Stimulated activated naive CD8-positive, alpha-beta T cell treated with anti-CD3 and anti-CD28 coated beads, Interleukin-15, Interleukin-2, amounts not matched to agents 100 ng/mL and 50 ng/mL, for 24 hours (primary cell): Measurements from ENCODE around the gene EXOC5.
"Not testable (repeated sequence)": the region's sequence is repeated elsewhere in the genome, so short reads cannot be mapped to it uniquely, and the experiment has no call there.

ENCODE experiments used
- H3K27ac Mint-ChIP-seq: one replicate; pipeline ENCODE4 v1.8.0; 2021; ENCODE audit warnings: mild to moderate bottlenecking, mixed read lengths
- H3K27me3 Mint-ChIP-seq: one replicate; pipeline ENCODE4 v1.8.0; 2021; ENCODE audit warnings: mixed read lengths
- H3K36me3 Mint-ChIP-seq: one replicate; pipeline ENCODE4 v1.8.0; 2021; ENCODE audit warnings: low read depth, mixed read lengths
- H3K4me1 Mint-ChIP-seq: one replicate; pipeline ENCODE4 v1.8.0; 2021; ENCODE audit warnings: low read depth, mixed read lengths
- H3K4me3 Mint-ChIP-seq: one replicate; pipeline ENCODE4 v1.8.0; 2021; ENCODE audit warnings: mild to moderate bottlenecking, mixed read lengths
- H3K9me3 Mint-ChIP-seq: one replicate; pipeline ENCODE4 v1.8.0; 2021; ENCODE audit warnings: mixed read lengths

The EXOC5 gene

GRCh38 chr14:57221931-57222330 lies 46.8 kb downstream of the EXOC5 start:
- Mint-ChIP-seq H3K36me3 (peaks cover 66% of the 10 kb centered on the region), H3K27me3 (no peaks in the 10 kb centered on the region)

GRCh38 chr14:57212919-57213318 lies 55.8 kb downstream of the EXOC5 start:
- peaks cover 74% of the 10 kb centered on the region for H3K36me3 Mint-ChIP-seq
- no peaks in the 10 kb centered on the region for H3K9me3 Mint-ChIP-seq

More at GRCh38 chr14:57221931-57222330, 46.8 kb downstream of the EXOC5 start:
- H3K4me1 Mint-ChIP-seq = no peaks in the 10 kb centered on the region
- no peak overlapping the region for H3K4me3 Mint-ChIP-seq
- no peak overlapping the region for H3K27ac Mint-ChIP-seq
- no peaks in the 10 kb centered on the region for H3K9me3 Mint-ChIP-seq

GRCh38 chr14:57209561-57209960 lies 59.1 kb downstream of the EXOC5 start:
- H3K4me1 Mint-ChIP-seq = no peaks in the 10 kb centered on the region
- peaks cover 48% of the 10 kb centered on the region for H3K36me3 Mint-ChIP-seq
- no peaks in the 10 kb centered on the region for H3K9me3 Mint-ChIP-seq
- no peaks in the 10 kb centered on the region for H3K27me3 Mint-ChIP-seq
- H3K27ac Mint-ChIP-seq = no peak overlapping the region
- no peak overlapping the region for H3K4me3 Mint-ChIP-seq

More at GRCh38 chr14:57212919-57213318, 55.8 kb downstream of the EXOC5 start:
- H3K4me3 Mint-ChIP-seq = no peak overlapping the region
- no peaks in the 10 kb centered on the region for H3K4me1 Mint-ChIP-seq
- no peak overlapping the region for H3K27ac Mint-ChIP-seq
- no peaks in the 10 kb centered on the region for H3K27me3 Mint-ChIP-seq

DNA sequence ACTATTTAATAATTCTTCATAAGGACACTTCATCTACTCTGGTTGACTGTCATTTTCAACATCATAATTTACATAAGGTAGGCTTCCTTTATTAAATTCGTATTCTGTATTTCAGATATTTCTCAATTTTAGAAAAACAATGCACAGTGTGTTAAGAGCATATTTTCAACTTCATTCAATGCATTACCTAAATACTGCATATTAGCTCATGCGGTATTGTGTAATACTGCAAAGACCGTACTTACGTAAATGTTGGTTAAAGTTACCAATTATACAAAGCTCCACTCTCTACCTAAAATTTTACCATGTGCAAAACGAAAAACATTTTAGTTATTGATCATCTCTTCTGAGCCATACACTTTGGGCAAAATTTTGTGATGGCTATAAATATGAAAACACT lies 62.8 kb downstream of the EXOC5 start:
- no peaks in the 10 kb centered on the region for H3K27me3 Mint-ChIP-seq
- no peaks in the 10 kb centered on the region for H3K4me1 Mint-ChIP-seq
- no peaks in the 10 kb centered on the region for H3K9me3 Mint-ChIP-seq
- no peak overlapping the region for H3K4me3 Mint-ChIP-seq
- no peak overlapping the region for H3K27ac Mint-ChIP-seq
- peaks cover 23% of the 10 kb centered on the region for H3K36me3 Mint-ChIP-seq

GRCh38 chr14:57202672-57203071 lies 66.0 kb downstream of the EXOC5 start:
- not testable (repeated sequence) for H3K9me3 Mint-ChIP-seq, H3K36me3 Mint-ChIP-seq

GRCh38 chr14:57199921-57200320 lies 68.8 kb downstream of the EXOC5 start:
- H3K36me3 Mint-ChIP-seq = no peaks in the 10 kb centered on the region
- no peaks in the 10 kb centered on the region for H3K9me3 Mint-ChIP-seq
- H3K27me3 Mint-ChIP-seq = peaks cover 7% of the 10 kb centered on the region
- no peak overlapping the region for H3K27ac Mint-ChIP-seq
- peaks cover 8% of the 10 kb centered on the region for H3K4me1 Mint-ChIP-seq
- H3K4me3 Mint-ChIP-seq = no peak overlapping the region

More at GRCh38 chr14:57202672-57203071, 66.0 kb downstream of the EXOC5 start:
- not testable (repeated sequence) for H3K27ac Mint-ChIP-seq, H3K4me1 Mint-ChIP-seq, H3K27me3 Mint-ChIP-seq, H3K4me3 Mint-ChIP-seq

DNA sequence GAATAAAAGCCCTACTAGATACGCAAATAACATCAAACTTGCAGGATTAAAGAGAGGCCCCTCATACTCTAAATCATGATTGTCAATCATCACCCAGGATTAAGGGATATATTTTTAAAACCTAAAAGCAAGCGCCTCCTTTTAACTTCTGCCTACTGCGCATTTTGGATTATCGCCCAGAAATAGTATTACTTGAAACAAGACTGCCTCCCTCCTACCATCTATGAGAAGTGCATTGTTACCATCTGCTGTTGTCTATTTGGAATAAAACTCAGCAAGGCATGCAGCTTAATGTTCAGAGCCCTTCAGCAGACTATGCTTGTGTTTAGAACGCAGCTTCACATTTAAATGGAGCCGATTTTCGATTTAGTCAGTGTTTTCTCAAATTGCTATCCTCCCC lies 79.6 kb downstream of the EXOC5 start:
- H3K27ac Mint-ChIP-seq = no peak overlapping the region
- no peaks in the 10 kb centered on the region for H3K36me3 Mint-ChIP-seq
- peaks cover 18% of the 10 kb centered on the region for H3K27me3 Mint-ChIP-seq
- no peak overlapping the region for H3K4me3 Mint-ChIP-seq
- H3K4me1 Mint-ChIP-seq = no peaks in the 10 kb centered on the region
- no peaks in the 10 kb centered on the region for H3K9me3 Mint-ChIP-seq

DNA sequence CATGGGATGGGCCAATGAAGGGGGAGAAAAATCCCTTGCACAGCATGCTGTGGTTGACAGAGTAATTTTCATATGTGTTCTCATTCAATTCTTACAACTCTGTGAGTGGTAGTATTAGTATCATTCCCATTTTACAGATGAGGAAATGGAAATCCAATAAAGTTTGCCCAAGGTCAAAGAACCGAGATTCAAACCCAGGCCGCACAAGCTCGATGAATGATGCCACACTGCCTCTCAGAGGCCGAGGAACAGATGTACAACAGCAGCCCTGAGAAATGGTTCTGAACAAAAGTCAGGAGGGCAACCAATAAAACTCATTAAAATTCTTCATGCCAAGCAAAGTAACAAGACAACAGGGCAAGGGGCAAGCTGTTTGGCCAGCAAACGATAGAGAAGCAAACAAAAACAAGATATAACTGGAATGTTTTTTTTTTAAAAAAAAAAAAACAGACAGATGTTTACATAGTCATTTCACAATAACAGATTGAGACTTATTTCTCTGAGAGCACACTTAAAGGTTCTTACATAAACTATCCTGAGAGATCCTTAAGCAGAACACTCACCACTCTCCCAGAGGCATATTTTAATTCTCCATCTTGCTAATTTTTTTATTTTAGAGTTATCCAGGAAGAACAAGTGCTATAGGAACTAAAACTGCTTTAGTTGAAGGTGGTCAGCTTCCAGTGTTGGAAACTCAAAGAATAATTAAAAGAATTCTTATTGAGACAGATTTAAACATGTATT lies 85.8 kb downstream of the EXOC5 start:
- no peaks in the 10 kb centered on the region for H3K4me1 Mint-ChIP-seq
- peaks cover 32% of the 10 kb centered on the region for H3K27me3 Mint-ChIP-seq
- H3K9me3 Mint-ChIP-seq = no peaks in the 10 kb centered on the region
- no peak overlapping the region for H3K27ac Mint-ChIP-seq
- no peak overlapping the region for H3K4me3 Mint-ChIP-seq
- H3K36me3 Mint-ChIP-seq = no peaks in the 10 kb centered on the region

DNA sequence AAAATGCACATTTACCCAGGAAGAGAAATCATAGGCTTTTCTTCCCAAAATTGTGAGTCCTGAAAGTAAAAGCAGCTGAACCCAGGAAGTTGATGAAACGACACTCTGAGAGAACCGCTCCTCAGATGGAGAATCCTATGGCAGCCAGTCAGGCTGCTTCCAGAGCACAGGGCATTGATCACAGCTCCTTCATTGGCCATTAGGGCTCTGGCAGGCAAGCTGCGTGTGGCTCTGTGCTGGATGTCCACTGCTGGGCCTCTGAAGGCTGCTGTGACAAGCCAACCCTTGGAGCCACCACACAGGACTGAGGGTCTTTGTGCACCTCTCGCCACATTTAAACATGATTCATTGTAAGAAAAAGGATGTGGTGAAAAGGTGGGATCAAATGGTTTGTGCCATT lies 89.4 kb downstream of the EXOC5 start:
- H3K36me3 Mint-ChIP-seq = no peaks in the 10 kb centered on the region
- no peak overlapping the region for H3K27ac Mint-ChIP-seq
- H3K4me3 Mint-ChIP-seq = no peak overlapping the region
- peaks cover 44% of the 10 kb centered on the region for H3K27me3 Mint-ChIP-seq
- H3K4me1 Mint-ChIP-seq = no peaks in the 10 kb centered on the region
- no peaks in the 10 kb centered on the region for H3K9me3 Mint-ChIP-seq

DNA sequence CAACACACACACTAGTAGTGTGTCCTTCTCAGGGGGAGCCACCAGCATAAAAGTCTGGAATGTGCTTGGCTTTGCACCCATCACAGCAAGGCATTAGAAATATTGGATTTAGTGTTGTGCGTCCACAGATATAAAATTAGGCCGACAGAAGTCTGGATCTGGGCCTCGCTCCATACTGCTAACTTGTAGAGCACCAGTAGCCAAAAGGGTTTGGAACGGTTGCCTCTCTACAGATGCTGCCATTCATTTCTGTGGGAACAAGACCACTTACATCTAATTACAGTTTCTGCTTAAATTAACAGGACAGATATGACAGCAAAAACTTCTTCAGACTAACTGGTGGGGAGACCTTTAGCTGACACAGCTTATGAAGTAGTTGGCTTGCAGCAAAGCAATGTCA lies 94.2 kb downstream of the EXOC5 start:
- no peak overlapping the region for H3K4me3 Mint-ChIP-seq
- peaks cover 23% of the 10 kb centered on the region for H3K27me3 Mint-ChIP-seq
- H3K27ac Mint-ChIP-seq = no peak overlapping the region
- H3K4me1 Mint-ChIP-seq = no peaks in the 10 kb centered on the region
- no peaks in the 10 kb centered on the region for H3K9me3 Mint-ChIP-seq
- H3K36me3 Mint-ChIP-seq = no peaks in the 10 kb centered on the region

DNA sequence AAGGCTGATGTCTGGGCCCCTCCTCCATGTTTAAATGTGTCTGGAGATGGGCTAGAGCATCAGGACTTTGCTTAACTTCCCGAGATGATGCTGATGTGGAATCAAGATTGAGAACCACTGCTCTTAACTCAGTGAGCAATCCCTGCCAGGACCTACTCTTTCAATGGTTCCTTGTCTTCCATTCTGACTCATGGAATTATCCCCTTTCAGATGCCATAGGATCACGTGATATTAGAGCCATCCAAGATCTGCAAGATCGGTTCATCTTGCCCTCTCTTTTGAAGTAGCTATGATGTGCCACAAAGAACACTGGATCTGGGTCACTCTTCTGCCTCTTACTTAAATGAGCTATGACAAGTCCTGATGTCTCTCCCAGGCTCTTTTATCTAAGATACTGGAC lies 96.8 kb downstream of the EXOC5 start:
- Mint-ChIP-seq H3K27ac (no peak overlapping the region), H3K9me3 (no peaks in the 10 kb centered on the region), H3K4me1 (no peaks in the 10 kb centered on the region), H3K36me3 (no peaks in the 10 kb centered on the region), H3K27me3 (peaks cover 5% of the 10 kb centered on the region), H3K4me3 (no peak overlapping the region)

GRCh38 chr14:57171363-57171762 lies 97.3 kb downstream of the EXOC5 start:
- no peaks in the 10 kb centered on the region for H3K36me3 Mint-ChIP-seq
- H3K4me3 Mint-ChIP-seq = no peak overlapping the region
- peaks cover 4% of the 10 kb centered on the region for H3K27me3 Mint-ChIP-seq
- H3K4me1 Mint-ChIP-seq = no peaks in the 10 kb centered on the region
- no peak overlapping the region for H3K27ac Mint-ChIP-seq
- no peaks in the 10 kb centered on the region for H3K9me3 Mint-ChIP-seq

GRCh38 chr14:57169901-57170300 lies 98.8 kb downstream of the EXOC5 start:
- Mint-ChIP-seq H3K4me1 (no peaks in the 10 kb centered on the region), H3K9me3 (no peaks in the 10 kb centered on the region), H3K36me3 (no peaks in the 10 kb centered on the region), H3K4me3 (no peak overlapping the region), H3K27ac (no peak overlapping the region), H3K27me3 (no peaks in the 10 kb centered on the region)

- Mint-ChIP-seq H3K4me1 (no peaks in the 10 kb centered on the region), H3K9me3 (no peaks in the 10 kb centered on the region), H3K4me3 (no peak overlapping the region), H3K27ac (no peak overlapping the region), H3K36me3 (no peaks in the 10 kb centered on the region), H3K27me3 (no peaks in the 10 kb centered on the region)
Measured at GRCh38 chr14:57168138-57168679, 100.5 kb downstream of the EXOC5 start.

DNA sequence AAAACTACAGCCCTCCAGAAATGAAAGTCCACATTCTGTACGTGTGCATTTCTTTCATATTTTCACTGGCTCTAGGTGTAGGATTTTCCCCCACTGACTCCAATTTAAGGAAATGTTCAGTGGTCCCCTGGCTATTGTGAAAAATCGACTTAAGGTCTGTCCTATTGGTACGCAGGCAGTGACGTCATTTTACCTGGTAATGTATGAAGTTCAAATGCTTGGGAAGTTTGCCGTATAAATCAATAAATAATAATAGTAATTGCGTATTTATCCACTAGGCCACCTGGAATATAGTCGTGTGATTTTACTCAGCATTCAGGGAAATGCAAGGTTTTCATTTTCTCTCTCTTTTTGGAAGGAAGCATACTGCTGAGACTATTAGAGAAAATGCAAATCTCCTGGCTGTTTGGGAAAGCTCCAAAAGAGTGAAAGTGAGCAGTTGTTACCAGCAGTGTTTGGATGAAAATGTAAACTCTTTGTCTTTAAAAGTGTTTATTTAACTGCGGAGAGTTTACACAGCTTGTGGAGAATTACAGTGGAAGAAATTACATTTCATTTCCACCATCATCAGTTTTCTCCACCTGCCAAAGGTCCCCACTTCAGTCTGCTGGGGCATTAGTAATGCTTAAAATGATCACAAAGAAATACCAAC lies 107.0 kb downstream of the EXOC5 start:
- no peak overlapping the region for H3K4me3 Mint-ChIP-seq

More for the DNA sequence above, 107.0 kb downstream of the EXOC5 start:
- no peaks in the 10 kb centered on the region for H3K4me1 Mint-ChIP-seq
- H3K9me3 Mint-ChIP-seq = no peaks in the 10 kb centered on the region
- H3K27ac Mint-ChIP-seq = no peak overlapping the region
- no peaks in the 10 kb centered on the region for H3K36me3 Mint-ChIP-seq
- peaks cover 9% of the 10 kb centered on the region for H3K27me3 Mint-ChIP-seq
